ENCODE results near the gene FMN2.

FMN2 gene

DNA sequence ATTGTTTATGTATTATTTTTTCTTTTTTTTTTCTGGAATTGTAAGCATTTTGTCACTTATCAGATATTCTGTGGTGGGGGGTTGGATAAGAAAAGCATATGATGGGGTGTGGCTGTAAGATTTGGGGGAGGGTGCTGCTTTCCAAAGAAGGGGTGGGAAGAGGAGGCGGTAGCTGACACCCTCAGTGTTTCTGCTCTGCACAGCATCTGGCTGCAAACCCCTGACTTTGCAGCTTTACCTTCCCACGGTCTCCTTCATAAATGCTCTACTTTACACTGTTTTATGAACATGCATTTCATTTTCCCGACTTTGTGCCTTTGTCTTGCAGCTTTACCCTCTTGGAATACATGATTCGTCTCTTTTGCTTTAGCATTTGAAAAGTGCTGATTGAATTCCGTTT, 7.6 kb downstream of the FMN2 start:
- no peak overlapping the region for H3K4me3 ChIP-seq (ENCODE audit: low read depth, low read length)
- ChIA-PET POLR2A (interaction anchor here (0.7 to 2.3 kb wide), 3 partner anchors 7 to 398 kb away, joined by 3 to 11 read pairs (median 3); partner anchors contain the start of gene FMN2), CTCF (no interaction called here)
- H3K36me3 ChIP-seq (ENCODE audit: control insufficient read depth in 2 of 2, insufficient read depth in 1 of 2, low read length in 2 of 2) = no peaks in the 10 kb centered on the region
- no peak overlapping the region for H3K27ac ChIP-seq (ENCODE audit: extremely low read depth, low read depth, low read length)
- peaks cover 16% of the 10 kb centered on the region for H3K4me1 ChIP-seq (ENCODE audit: control insufficient read depth, insufficient read depth, low read length)
- no peaks in the 10 kb centered on the region for H3K9me3 ChIP-seq (ENCODE audit: control insufficient read depth, insufficient read depth, low read depth, low read length)
- TF ChIP-seq PRDM10 (tag by site-specific recombination; IDR thresholded peaks at IDR 0.05) (no peak), ZNF292 (tag by site-specific recombination; IDR thresholded peaks at IDR 0.05; ENCODE audit: borderline replicate concordance, low read depth) (no peak), ZNF600 (tag by site-specific recombination; IDR thresholded peaks at IDR 0.05) (peak; percentile 75), ZNF362 (tag by site-specific recombination; IDR thresholded peaks at IDR 0.05) (no peak), EGR2 (tag by site-specific recombination; IDR thresholded peaks at IDR 0.05; ENCODE audit: low read depth) (peak; percentile 88), KLF1 (tag by site-specific recombination; IDR thresholded peaks at IDR 0.05) (0 out of 2 replicates have a peak, but pooled peaks have one; percentile 9), ZNF404 (tag by site-specific recombination; IDR thresholded peaks at IDR 0.05) (no peak), YY1 (tag by site-specific recombination; IDR thresholded peaks at IDR 0.05) (no peak), ZNF701 (tag by site-specific recombination; IDR thresholded peaks at IDR 0.05) (no peak), ZSCAN5A (tag by site-specific recombination; IDR thresholded peaks at IDR 0.05) (no peak), ZNF768 (tag by site-specific recombination; IDR thresholded peaks at IDR 0.05) (no peak), ZNF302 (tag by site-specific recombination; IDR thresholded peaks at IDR 0.05; ENCODE audit: low read depth) (no peak), SP3 (tag by site-specific recombination; IDR thresholded peaks at IDR 0.05) (peak; percentile 44), TCF7L2 (IDR thresholded peaks at IDR 0.05; ENCODE audit: borderline replicate concordance, low read depth, low read length) (no peak), ZNF341 (tag by site-specific recombination; IDR thresholded peaks at IDR 0.05; ENCODE audit: low read depth) (no peak), ZNF621 (tag by site-specific recombination; IDR thresholded peaks at IDR 0.05) (no peak), ZNF19 (tag by site-specific recombination; IDR thresholded peaks at IDR 0.05; ENCODE audit: low read depth) (no peak), ZNF114 (tag by site-specific recombination; IDR thresholded peaks at IDR 0.05) (no peak), ZSCAN30 (tag by site-specific recombination; IDR thresholded peaks at IDR 0.05) (no peak)
- TF ChIP-seq, protein P1, sequence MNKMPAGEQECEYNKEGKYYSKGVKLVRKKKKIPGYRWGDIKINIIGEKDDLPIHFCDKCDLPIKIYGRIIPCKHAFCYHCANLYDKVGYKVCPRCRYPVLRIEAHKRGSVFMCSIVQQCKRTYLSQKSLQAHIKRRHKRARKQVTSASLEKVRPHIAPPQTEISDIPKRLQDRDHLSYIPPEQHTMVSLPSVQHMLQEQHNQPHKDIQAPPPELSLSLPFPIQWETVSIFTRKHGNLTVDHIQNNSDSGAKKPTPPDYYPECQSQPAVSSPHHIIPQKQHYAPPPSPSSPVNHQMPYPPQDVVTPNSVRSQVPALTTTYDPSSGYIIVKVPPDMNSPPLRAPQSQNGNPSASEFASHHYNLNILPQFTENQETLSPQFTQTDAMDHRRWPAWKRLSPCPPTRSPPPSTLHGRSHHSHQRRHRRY (tag by site-specific recombination; IDR thresholded peaks at IDR 0.05) = no peak
- TF ChIP-seq, protein P2, sequence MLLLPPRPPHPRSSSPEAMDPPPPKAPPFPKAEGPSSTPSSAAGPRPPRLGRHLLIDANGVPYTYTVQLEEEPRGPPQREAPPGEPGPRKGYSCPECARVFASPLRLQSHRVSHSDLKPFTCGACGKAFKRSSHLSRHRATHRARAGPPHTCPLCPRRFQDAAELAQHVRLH (tag by site-specific recombination; IDR thresholded peaks at IDR 0.05) = no peak
- TF ChIP-seq, protein P3, sequence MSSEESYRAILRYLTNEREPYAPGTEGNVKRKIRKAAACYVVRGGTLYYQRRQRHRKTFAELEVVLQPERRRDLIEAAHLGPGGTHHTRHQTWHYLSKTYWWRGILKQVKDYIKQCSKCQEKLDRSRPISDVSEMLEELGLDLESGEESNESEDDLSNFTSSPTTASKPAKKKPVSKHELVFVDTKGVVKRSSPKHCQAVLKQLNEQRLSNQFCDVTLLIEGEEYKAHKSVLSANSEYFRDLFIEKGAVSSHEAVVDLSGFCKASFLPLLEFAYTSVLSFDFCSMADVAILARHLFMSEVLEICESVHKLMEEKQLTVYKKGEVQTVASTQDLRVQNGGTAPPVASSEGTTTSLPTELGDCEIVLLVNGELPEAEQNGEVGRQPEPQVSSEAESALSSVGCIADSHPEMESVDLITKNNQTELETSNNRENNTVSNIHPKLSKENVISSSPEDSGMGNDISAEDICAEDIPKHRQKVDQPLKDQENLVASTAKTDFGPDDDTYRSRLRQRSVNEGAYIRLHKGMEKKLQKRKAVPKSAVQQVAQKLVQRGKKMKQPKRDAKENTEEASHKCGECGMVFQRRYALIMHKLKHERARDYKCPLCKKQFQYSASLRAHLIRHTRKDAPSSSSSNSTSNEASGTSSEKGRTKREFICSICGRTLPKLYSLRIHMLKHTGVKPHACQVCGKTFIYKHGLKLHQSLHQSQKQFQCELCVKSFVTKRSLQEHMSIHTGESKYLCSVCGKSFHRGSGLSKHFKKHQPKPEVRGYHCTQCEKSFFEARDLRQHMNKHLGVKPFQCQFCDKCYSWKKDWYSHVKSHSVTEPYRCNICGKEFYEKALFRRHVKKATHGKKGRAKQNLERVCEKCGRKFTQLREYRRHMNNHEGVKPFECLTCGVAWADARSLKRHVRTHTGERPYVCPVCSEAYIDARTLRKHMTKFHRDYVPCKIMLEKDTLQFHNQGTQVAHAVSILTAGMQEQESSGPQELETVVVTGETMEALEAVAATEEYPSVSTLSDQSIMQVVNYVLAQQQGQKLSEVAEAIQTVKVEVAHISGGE (tag by site-specific recombination; conservative IDR thresholded peaks at IDR 0.05; ENCODE audit: low read depth) = no peak
- TF ChIP-seq, protein P4, sequence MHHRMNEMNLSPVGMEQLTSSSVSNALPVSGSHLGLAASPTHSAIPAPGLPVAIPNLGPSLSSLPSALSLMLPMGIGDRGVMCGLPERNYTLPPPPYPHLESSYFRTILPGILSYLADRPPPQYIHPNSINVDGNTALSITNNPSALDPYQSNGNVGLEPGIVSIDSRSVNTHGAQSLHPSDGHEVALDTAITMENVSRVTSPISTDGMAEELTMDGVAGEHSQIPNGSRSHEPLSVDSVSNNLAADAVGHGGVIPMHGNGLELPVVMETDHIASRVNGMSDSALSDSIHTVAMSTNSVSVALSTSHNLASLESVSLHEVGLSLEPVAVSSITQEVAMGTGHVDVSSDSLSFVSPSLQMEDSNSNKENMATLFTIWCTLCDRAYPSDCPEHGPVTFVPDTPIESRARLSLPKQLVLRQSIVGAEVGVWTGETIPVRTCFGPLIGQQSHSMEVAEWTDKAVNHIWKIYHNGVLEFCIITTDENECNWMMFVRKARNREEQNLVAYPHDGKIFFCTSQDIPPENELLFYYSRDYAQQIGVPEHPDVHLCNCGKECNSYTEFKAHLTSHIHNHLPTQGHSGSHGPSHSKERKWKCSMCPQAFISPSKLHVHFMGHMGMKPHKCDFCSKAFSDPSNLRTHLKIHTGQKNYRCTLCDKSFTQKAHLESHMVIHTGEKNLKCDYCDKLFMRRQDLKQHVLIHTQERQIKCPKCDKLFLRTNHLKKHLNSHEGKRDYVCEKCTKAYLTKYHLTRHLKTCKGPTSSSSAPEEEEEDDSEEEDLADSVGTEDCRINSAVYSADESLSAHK (tag by site-specific recombination; IDR thresholded peaks at IDR 0.05) = no peak
